ENCODE data around the gene SORCS1.

DNA sequence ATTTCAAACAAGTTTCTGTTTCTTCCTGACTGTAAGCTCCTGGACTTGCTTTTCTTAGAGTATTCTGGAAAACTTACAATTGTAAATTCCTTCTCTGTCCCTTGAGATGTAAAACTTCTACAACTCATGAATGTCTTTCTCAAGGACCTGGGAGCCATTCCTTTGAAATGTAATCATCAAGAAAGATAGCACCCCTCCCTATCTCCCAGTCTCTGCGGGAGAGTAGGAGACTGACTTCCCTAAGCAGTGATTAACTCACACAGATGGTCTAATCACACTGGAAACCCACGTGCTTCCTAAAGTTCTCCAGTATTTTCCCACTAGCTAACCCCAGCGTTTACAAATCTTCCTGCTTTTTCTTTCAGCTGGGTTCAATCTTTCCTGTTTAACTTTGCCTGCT is 549.4 kb downstream of the SORCS1 start:
- TF ChIP-seq ZNF24 (tag by site-specific recombination; IDR thresholded peaks at IDR 0.05) (no peak), ZBTB8A (tag by site-specific recombination; IDR thresholded peaks at IDR 0.05) (no peak)

All from HEK293 (cell line).